ENCODE measurements around the gene TRPM3.

GRCh38 chr9:70588999-70589398 lies 532.4 kb downstream of the TRPM3 start:
- TF ChIP-seq YY1 (IDR thresholded peaks at IDR 0.05; ENCODE audit: insufficient read depth, insufficient read length), result no peak
- TF ChIP-seq SUZ12 (IDR thresholded peaks at IDR 0.05; ENCODE audit: extremely low read depth, insufficient read depth, insufficient read length), result no peak
- no peak for TF ChIP-seq ZNF274 (IDR thresholded peaks at IDR 0.05; ENCODE audit: low read depth, low read length)

All from NT2/D1 (cell line).